NCI-H2107 treated with DMSO at 0.1 percent for 48 hours (cell line): Measurements from ENCODE around the gene RANBP6.

Source experiments
- DNase-seq: peaks from one replicate; lab custom pipeline; 2025; ENCODE audit not compliant: unreplicated experiment; lab: John Stamatoyannopoulos, UW

RANBP6 gene

GRCh38 chr9:6007058-6007769 lies 8.2 kb downstream of the RANBP6 start:
- DNase-seq: no peak

GRCh38 chr9:6006749-6007057 lies 8.7 kb downstream of the RANBP6 start:
- peak; percentile 84 for DNase-seq

- no peak for DNase-seq
Observed at GRCh38 chr9:6000955-6001354, 14.5 kb downstream of the RANBP6 start.

DNA sequence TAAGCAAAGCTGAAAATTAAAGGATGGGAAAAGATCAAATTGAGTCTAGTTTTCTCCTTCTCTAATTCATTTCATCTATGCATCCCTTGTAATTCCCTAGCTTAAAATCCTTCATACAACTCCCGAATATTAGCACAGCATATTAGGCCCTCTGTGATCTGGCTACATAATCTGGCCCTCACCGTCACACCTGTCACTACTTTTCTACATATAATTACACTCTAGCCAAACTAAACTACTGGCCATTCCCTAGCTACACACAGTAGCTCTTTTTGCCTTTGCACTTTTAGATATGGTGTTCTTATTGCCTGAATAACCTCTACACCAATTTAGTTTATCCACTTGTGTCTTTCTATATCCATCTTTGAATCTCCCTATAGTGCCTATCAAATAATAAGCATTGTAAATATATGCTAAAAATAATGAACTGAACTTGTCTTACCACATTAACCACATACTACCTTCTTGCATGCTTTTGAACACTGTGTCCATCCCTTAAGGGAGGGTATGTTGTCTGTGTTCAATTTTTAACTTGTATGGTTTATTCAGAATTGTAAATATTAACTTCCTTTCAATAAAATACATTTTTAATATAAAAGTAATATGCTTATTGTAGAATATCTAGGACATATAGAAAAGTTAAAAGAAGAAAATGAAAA lies 15.9 kb downstream of the RANBP6 start:
- no peak for DNase-seq

DNA sequence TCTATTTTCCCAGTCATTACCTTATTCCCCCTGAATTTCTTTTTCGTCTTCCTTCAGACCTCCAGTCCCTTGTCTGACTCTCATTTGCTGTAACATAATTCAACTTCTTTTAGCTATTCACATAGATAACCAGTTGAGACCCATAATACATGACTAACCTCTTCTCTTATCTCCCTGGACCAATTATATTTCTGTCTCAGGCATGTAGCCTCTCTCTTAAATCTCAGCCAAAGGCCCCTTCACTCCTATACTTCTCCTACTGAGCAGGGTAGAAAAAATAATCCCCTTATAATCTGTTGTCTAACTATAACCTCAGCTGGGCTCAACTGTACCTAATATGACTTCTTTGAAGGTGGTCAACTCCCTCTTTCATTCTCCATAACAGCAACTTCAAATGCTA lies 20.9 kb downstream of the RANBP6 start:
- DNase-seq: no peak

DNA sequence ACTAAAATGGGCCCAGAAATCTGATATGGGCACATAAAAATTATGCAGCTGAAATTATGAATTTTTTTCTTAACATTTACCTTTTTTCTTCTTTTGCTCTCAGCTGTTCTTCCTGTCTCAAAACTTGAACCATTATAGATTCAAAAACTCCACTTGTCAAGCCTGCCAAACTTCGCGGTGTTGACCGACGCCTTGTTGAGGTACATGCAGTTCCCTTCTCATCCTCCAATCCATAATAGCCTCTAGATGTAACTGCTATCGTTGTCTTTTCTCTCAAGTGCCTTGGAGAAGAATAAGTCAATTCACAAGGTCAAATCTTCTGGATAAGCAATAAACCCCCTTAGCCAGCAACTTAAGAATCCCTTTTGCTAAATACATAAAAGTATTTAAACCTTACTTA lies 27.2 kb downstream of the RANBP6 start:
- no peak for DNase-seq

GRCh38 chr9:5983042-5983441 lies 32.4 kb downstream of the RANBP6 start:
- no peak for DNase-seq

GRCh38 chr9:5982317-5982716 lies 33.1 kb downstream of the RANBP6 start:
- no peak for DNase-seq

- DNase-seq: no peak
Observed at GRCh38 chr9:5978523-5978922, 36.9 kb downstream of the RANBP6 start.

- no peak for DNase-seq
Observed at GRCh38 chr9:5976674-5977397, 38.6 kb downstream of the RANBP6 start.

GRCh38 chr9:5971740-5972139 lies 43.7 kb downstream of the RANBP6 start:
- DNase-seq: no peak
